ENCODE data around the gene GIMAP6.
"Not testable (repeated sequence)": the region's sequence is repeated elsewhere in the genome, so short reads cannot be mapped to it uniquely, and the experiment has no call there.

Gene GIMAP6

DNA sequence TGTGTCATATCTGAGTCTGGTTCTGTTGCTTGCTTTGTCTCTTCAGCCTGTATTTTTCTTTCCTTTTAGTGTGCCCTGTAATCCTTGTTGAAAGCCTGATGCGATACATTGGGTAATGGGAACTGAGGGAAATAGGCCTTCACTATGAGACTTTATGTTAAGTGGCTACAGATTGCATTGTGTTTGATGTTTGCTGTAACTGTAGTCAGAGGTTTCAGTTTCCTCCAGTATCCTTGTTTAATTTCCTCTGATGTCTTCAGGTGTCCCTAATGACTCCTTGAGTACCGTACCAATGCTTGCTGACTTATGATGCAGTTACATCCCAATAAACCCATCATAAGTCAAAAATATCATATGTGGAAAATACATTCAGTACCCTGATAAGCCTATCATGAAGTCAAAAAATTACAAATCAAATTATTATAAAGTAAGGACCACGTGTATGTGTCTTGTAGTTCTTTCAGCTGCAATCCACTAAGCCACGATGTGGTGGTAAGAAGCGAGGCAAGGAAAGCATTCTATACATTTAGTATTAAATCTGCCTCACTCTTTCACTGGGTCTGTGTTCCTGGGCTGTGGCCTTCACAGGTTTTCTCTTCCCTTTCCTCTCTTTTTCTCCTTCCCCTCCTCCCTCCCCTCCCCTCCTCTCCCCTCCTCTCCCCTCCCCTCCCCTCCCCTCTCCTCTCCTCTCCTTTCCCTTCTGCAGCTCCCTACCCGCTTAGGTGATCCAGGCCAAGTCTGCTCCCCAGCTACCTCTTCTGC is 13.3 kb upstream of the GIMAP6 start:
- no peak for DNase-seq

DNA sequence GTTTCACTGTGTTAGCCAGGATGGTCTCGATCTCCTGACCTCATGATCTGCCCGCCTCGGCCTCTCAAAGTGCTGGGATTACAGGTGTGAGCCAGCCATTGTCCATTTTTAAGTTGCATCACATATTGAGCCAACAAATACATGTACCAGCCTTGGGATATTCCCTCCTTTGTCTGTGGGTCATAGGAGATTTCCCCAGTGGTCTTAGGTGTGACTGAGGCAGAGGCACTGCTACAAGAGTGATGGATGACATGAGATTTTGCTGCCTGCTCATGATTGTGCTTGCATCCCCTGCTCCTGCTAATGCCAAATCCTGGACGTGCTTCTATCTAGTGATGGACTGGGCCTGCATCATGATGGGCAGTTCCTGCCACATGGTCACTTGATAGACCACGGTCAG is 10.7 kb upstream of the GIMAP6 start:
- DNase-seq = no peak

DNA sequence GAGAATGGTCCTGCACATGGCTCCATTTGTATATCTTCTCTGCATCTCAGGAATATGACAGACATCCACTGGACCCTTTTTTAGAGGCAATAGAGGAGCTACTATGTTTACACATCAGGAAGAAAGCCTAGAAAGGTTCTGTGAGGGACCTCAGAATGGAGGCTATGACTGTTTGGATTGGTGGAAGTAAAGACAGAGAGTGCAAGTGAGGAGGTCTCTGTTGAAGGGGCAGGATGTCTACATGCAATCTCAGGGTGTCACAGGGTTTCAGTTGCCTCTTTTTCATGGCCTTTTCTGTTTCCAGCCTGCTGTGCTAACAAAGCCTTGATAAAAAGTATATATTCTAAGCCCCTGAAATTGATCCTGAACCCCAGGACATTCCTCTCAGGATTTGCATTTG is 9.7 kb upstream of the GIMAP6 start:
- DNase-seq = no peak

DNA sequence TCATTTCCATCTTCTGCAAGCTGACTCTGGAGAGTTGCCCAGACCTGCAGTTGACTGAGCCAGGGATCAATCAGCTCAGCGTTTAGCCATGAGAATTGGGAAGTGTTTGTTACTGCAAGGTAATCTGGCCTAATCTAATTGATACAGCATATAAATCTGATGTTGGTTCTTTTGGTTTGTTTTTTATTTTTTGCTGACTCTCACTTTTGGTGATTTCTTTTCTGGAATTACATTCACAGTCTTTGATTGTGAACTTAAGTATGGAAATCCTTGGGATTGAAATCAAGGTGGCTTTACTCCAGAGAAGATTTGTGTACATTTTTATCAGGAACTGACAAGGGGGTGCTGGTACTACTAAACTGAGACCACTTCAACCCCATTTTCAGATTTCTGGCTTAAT is 1.7 kb upstream of the GIMAP6 start:
- DNase-seq = no peak

DNA sequence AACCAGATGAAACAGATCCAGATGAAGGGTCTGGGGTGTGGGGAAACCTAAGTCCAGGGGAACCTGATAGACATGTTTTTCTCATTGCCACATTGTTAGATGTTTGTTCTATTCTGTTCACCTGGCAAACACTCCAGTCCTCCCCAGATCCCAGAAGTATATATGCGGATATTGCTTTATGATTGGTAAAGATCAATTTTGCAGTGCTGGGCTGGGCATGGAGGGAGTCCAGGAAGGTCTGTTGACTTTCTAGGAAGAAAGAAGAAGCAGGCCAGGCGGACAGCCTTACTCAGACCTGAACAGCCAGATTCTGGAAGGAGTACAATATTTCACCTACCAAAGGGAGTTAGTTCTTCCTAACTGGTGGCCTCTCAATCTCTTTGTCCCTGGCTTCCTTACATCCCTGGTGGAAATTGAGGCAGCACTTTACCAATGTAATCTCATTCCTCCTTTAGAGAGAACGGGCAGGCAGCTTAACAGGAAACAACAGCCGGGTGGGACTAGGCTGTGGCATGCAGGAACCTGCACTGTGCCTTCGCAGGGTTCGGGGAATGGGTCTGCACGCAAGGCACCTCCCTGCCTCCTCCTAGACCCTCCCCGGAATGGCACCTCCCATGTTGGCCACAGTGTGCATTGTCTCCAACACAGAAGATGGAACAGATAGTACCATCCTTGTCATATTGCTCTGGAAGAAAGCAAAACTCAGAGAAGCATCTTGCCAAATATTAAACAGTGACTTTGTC is 930 bp downstream of the GIMAP6 start:
- peak; percentile 81 for DNase-seq

DNA sequence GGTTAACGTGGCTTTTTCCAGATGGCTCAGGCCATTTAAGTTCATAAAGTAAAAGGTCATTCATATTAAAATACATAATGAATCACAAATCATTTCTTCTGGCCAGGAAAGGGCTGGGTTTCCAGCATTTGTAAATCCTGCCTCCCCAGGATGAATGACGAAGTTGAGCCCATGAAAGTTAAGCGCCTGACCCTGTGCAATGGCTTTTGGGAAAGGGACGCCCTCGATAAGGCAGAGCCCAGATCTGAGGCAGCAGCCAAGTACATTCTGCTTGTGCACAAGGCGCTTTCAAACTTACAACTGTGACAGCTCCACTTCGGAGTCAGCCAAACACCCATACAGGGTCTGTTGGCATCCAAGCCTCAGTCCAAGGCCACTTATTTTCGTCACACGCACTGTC is 2.8 kb downstream of the GIMAP6 start:
- no peak for DNase-seq

DNA sequence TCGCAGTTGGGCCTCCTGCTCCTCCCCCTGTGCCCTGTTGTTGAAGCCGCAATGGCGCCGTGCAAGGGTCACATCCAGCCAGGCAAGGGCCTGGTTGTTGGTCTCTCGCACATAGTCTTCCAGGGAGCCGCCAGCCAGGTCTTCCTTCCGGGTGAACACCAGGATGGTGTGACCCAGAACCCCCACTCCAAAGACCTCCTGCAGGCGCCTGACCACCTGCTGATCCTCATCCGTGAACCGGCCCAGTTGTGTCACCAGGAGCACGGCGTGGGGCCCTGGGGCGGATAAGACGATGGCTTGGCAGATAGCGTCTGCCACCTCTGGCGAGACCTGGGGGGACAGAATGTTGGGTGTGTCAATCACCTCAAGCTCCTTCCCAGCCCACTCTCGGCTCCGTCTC is 4.2 kb downstream of the GIMAP6 start:
- no peak for DNase-seq

DNA sequence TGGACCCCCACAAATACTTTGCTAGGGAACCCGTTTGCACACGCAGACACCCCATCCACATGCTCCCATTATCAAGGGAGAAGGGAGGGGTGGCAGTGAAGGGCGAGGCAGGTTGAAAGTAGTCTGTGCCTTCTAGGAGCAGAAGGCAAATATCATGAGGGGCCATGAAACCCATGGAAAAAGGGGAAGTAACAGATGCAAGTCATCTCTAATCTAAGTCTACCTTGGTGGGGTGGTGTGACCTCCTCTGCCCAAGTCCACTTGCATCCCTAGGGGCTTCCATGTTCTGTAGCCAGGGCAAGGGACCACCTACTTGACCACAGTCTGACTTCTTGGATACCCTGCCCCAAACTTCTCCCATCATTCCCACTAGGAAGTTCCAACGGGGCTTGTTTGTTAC is 5.5 kb downstream of the GIMAP6 start:
- DNase-seq = no peak

DNA sequence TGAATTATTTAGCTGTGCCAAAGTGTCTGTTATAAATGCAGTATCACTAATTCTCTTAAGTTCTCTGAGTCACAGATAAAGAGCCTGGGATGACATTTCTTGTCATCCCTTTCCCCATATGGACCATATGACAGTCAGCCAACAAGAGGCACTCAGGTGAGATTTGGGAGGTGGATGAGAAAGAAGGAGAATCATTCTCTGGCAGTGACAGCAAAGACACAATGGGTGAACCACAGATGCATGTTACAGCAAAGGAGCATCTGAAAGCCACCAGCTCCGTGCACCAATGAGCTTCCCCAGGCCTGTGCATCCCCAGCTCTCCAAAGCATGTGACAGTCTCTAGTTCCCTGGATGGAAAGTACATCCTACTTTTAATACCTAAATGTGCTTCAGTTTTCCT is 10.8 kb downstream of the GIMAP6 start:
- DNase-seq = no peak

DNA sequence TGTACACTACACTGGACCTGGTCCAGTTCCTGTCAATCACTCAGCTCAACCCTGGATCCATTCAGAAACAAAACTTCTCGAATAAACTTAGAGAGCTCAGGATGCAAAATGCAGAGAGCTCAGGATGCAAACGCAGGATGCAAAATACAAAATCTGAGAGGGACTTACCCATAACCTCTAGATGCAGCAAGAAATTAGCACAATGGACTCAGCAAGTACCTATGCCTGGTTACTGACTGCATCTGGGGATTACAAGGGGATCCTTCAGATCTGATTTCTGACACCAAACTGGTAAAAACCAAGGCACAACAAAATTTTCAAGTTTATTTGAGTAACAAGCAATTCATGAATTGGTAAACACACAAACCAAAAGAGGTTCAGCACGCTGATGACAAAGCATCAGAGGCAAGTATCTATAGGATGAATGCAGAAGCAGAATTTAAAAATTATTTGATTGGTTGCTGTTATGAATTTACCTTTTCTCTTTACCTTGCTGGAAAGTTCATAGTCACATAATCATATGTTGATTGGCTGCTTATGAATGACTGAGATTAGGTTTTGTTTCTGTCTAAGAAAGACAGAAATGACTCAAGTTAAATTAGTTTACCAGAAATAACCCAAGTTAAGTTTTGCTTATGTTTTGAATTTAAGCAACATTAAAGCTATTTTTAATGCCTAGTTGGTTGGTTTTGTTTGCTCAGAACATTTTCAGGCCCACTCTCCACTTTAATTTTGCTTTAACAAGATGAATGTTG is 11.4 kb downstream of the GIMAP6 start:
- DNase-seq = no peak

DNA sequence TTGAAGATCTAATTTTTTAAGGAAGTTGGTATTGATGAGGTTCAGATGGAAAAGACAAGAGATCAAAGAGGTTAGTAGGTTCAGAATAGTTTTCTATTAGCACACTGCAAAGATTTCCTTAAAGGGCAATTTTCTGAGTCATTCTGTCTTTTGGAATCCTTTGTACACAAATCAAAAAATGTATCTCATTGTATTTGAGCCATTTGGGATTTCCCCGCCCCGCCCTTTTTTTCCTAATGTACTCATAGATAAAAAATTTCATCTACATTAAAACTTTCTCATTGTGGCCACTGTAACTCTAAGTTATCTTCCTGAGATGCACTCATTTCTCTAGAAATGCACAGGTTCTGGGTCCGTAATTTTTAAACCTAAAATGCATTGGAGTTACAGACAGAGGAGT is 12.1 kb downstream of the GIMAP6 start:
- no peak for DNase-seq

DNA sequence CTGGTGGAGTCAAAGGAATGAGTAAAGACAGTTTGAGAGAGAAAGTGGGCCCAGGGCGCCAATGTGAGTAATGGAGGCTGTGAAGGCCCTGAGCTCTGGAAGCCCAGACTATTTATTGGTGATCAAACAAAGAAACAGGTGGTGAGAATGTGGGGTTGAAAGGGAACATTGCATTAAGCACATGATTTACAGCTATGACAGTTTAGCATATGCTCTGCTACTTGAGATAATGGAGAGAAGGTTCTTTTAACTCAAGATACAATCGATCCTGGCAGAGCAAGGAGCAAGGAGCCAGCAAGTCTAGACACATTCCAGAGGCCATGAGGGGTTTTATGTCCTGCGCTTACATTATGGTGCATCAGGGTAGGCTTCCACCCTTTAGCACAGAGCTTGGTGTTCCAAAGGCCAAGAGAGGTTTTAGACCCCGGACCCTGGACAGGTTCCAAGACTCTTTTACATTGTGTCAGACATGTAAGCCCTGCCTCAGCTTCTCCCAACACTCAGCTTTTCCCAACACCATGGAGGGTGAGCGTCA is 16.9 kb downstream of the GIMAP6 start:
- not testable (repeated sequence) for DNase-seq

DNA sequence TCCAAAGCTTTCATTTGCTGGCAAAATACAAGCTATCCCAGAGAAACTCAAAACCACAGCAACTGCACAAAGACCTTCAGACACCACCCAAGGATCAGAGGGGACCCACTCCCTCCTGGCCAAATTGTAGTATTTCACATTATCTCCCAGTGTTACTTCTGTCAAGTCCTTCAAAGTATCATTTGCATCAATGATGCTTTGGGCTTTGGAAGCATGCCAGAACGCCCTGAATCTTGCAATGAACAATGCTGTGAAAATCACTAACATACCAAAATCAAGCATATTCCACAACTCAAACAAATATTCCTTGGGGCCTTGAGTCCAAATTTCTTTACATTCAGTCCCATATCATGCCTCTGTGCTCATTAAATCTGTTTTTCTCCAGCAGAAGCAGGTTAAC is 17.8 kb downstream of the GIMAP6 start:
- DNase-seq = not testable (repeated sequence)

DNA sequence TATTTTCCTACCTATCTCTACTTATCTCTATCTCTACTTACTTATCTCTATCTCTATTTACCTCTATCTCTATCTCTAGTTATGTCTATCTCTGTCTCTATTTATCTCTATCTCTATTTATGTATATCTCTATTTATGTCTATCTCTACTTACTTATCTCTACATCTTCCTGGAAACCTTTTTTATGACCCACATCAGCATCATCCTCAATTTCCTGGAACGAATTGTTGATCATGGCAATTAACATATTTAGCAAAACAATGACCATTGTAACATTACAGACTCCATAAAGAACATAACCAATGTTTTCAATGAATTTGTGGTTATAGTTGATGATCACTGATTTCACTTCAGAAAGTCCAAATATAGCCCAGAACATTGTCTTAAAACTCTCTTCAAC is 18.3 kb downstream of the GIMAP6 start:
- no peak for DNase-seq

DNA sequence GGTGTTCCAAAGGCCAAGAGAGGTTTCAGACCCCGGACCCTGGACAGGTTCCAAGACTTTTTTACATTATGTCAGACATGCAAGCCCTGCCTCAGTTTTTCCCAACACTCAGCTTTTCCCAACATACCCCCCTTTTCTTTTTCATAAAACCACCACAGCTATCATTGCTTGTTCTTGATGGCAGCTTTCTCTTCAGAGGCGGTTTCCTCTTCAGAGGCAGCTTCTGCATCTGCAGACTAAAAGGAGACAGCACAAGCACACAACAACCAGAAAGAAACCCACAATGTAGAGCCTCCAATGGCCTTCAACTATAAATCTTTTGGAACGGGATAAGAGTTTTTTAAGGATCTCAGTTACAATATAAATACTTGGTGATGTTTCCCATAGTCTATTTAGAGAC is 19.3 kb downstream of the GIMAP6 start:
- no peak for DNase-seq

DNA sequence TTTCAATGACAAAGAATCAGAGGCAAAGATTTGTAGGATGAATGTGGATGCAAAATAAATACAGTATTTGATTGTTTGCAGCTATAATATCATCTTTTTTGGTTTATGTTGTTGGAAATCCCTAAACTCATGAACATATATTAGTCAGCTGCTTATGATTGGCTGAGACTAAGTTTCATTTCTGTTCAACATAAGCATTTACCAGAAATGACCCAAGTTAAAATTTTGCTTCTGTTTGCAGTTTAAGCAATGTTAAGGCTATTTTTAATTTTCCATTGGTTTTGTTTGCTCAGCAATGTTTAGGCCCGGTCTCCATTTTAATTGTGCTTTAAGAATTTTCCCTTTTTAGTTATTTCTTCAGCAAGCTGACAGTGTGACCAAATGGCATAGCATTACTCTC is 22.0 kb downstream of the GIMAP6 start:
- no peak for DNase-seq

DNA sequence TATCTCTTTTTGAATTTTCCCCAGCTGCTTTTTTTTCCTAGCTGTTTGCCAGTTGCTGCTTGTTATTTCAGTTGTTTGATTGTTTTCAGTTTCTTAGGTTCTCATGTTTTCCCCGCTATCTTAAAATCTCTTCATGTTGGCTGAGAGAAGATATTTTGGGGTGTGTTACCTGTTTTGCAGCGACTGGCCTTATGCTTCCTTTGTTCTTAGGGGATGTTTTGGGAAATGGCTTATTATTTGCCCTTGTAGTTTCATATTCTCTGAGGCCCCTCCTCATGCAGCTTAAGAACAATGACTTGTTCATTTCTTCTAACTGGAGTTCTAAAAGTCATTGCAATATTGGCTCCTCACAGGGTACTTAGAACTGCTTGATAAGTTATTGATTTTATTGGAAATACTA is 28.6 kb downstream of the GIMAP6 start:
- not testable (repeated sequence) for DNase-seq

DNA sequence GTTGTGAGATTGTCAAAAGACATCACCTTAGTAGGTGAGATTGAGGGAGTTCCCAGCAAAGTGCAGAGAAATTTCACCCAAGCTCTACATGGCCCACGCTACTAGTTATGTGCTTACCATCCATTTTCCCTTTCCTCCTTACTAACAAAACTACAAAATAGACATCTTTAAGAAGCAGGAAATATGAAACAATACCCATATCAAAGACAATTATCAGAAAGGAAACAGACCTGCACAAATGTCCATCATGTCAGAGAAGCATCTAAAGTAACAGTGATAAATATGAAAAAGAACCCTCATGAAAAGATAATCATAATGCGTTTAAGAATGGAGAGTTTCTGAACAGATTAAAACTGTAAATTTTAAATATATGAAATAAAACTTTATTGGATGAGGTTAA is 36.8 kb downstream of the GIMAP6 start:
- no peak for DNase-seq

DNA sequence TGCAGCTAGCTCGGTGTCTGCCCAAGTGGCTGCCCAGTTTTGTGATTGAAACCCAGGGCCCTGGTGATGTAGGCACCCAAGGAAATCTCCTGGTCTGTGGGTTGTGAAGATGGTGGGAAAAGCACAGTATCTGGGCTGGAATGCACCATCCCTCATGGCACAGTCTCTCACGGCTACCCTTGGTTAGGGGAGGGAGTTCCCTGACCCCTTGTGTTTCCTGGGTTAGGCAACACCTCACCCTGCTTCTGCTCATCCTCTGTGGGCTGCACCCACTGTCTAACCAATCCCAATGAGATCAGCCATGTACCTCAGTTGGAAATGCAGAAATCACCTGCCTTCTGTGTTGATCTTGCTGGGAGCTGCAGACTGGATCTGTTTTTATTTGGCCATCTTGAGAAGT is 37.4 kb downstream of the GIMAP6 start:
- no peak for DNase-seq

DNA sequence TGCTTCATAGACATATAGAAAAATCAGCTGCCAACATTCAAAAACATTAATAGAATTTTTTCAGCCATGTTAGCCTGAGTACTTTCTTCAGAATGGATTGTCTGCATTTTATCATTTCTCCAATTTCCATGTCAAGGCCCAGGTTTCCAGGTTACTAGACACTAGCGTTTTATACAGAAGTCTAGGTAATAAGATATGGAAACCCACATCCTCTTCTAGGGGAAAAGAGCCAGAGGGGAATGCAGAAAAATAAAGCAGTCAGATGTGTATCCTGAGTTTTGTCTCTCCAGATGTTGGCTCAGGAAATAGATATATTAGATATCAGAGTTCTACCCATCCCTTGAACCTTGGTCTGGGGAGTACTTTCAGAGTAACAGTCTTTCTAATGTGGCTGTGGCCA is 44.6 kb downstream of the GIMAP6 start:
- no peak for DNase-seq

DNA sequence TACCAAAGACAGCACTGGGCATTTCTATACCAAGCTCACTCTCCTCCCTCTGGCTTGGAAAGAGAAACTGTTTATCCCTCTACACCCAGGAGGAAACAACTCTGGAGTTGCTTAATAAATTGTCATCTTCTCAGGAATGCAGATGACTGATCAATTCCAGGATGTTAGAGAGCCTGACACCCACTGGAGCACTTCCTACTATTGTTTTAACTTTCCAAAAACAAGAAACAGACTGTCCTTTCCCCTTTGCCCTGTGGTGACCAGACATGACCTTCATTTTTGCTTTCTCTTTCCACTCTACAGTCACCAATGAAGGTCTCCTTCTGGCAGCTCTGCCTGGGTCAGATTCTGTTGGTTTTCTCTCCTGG is 45.4 kb downstream of the GIMAP6 start:
- DNase-seq = no peak

DNA sequence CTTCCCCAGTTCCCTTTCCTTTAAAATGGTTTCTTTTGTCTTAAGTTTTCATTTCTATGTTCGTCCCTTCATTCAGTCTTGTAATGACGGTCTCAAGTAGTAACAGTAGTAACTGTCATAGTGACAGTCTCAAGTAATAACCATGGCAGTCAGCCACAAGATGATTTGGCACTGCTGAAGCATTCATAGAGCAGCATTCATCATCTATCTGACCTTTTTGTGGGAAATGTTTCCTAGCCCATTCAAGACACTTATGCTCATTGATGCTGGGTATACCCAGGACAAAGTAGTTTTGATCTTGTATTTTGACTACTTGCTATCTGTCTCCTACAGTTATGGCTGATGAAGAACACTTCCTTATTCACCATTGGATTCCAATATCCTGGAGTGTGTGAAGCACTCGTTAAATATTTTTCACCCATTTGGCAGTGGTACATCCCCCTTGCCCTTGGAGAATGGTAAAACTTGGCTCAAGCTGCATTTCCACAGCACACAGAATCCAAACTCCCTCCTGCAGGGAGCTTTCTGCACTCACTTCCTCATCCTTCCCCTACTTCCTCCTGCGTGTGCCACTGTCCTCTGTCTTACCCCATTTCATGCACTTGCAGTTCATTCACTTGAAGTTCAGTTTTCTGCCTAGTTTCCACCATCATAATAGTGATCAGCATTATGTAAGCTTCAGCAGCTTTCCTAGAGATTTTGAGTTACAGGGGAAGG is 46.0 kb downstream of the GIMAP6 start:
- no peak for DNase-seq

DNA sequence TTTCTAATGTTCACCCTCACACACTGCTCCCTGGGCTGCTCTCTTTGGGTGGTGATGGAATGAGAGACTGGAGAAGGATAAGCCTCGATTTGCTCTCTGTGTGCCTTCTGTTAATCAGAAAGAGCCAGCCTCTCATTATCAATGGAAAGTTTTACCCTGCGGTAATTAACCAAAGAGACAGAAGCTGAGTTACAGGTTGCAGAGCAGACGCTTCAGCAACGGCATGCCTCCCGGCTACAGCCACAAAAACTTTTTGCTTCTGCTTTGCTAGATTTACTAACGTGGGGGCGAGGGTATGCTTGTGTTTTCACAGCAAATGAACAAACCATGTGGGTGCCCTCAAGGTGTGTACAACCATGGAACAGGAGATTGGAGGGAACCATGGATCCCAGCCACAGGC is 47.0 kb downstream of the GIMAP6 start:
- DNase-seq = no peak
